GM13976 (cell line): ENCODE results near the gene CLASP2.
"Not testable (repeated sequence)": the region's sequence is repeated elsewhere in the genome, so short reads cannot be mapped to it uniquely, and the experiment has no call there.

Source experiments
- DNase-seq: peaks from one replicate; pipeline ENCODE4 v3.0.0; 2012; ENCODE audit warnings: low spot score
- CTCF ChIP-seq: IDR thresholded peaks from 2 replicates; pipeline ENCODE4 v1.5.1; 2012; ENCODE audit warnings: borderline replicate concordance, mild to moderate bottlenecking; ENCODE audit not compliant: insufficient read depth; ENCODE audit errors: extremely low read depth, missing control alignments, control extremely low read depth
- in situ Hi-C: fragments of 300-500 bp; cut with MboI; formaldehyde crosslinking; loops from one replicate; pipeline ENCODE4 v1.12.0; 2022; ENCODE audit warnings: low sequenced_read_pairs, mixed read lengths, inconsistent platforms; ENCODE audit not compliant: unreplicated experiment

Gene CLASP2

GRCh38 chr3:33474896-33475295 lies 243.2 kb downstream of the CLASP2 start:
- DNase-seq: no peak
- in situ Hi-C loops: no loop called here
- no peak for TF ChIP-seq CTCF

GRCh38 chr3:33473813-33474212 lies 244.2 kb downstream of the CLASP2 start:
- no peak for TF ChIP-seq CTCF
- in situ Hi-C loops: no loop called here
- no peak for DNase-seq

GRCh38 chr3:33467786-33468185 lies 250.3 kb downstream of the CLASP2 start:
- DNase-seq: no peak
- no peak for TF ChIP-seq CTCF
- in situ Hi-C loops: no loop called here

GRCh38 chr3:33461097-33461496 lies 257.0 kb downstream of the CLASP2 start:
- in situ Hi-C loops: no loop called here
- TF ChIP-seq CTCF: no peak
- no peak for DNase-seq

GRCh38 chr3:33459577-33459976 lies 258.5 kb downstream of the CLASP2 start:
- in situ Hi-C loops: not testable (repeated sequence)

GRCh38 chr3:33458446-33458845 lies 259.6 kb downstream of the CLASP2 start:
- TF ChIP-seq CTCF: no peak
- in situ Hi-C loops: no loop called here
- DNase-seq: no peak

More at GRCh38 chr3:33459577-33459976, 258.5 kb downstream of the CLASP2 start:
- not testable (repeated sequence) for DNase-seq

- TF ChIP-seq CTCF: no peak
- no peak for DNase-seq
- in situ Hi-C loops: no loop called here
These were observed 261.3 kb downstream of the CLASP2 start for GRCh38 chr3:33456756-33457155.
